GM21723 (cell line): ENCODE results near the gene PGK2.

Source experiments
- ATAC-seq: cut with Tn5 transposase; IDR thresholded peaks from one replicate; pipeline ENCODE4 v1.9.1; 2021; ENCODE audit warnings: mild to moderate bottlenecking, moderate library complexity; ENCODE audit not compliant: unreplicated experiment

Gene PGK2

GRCh38 chr6:49739423-49739822, 47.7 kb downstream of the PGK2 start:
- ATAC-seq = no peak

- no peak for ATAC-seq
Observed at GRCh38 chr6:49736017-49736508, 51.0 kb downstream of the PGK2 start.
